IPS-15b (cell line): ENCODE results near the gene CEP97.
"Not testable (repeated sequence)": the region's sequence is repeated elsewhere in the genome, so short reads cannot be mapped to it uniquely, and the experiment has no call there.

Source experiments
- H3K27me3 ChIP-seq: one replicate; pipeline ENCODE4 v1.6.1; 2013; ENCODE audit warnings: low read length; ENCODE audit not compliant: control insufficient read depth, insufficient read depth
- H3K36me3 ChIP-seq: one replicate; pipeline ENCODE4 v1.6.1; 2013; ENCODE audit warnings: low read length; ENCODE audit not compliant: control insufficient read depth, insufficient read depth
- H3K4me1 ChIP-seq: one replicate; pipeline ENCODE4 v1.6.1; 2013; ENCODE audit warnings: mild to moderate bottlenecking, low read length; ENCODE audit not compliant: control insufficient read depth, insufficient read depth
- H3K4me3 ChIP-seq: one replicate; pipeline ENCODE4 v1.5.1; 2013; ENCODE audit warnings: low read depth, low read length
- H3K9ac ChIP-seq: one replicate; pipeline ENCODE4 v1.6.1; 2013; ENCODE audit warnings: low read depth, mild to moderate bottlenecking, low read length
- H3K9me3 ChIP-seq: one replicate; pipeline ENCODE4 v1.6.1; 2013; ENCODE audit warnings: mild to moderate bottlenecking, low read length; ENCODE audit not compliant: control insufficient read depth, insufficient read depth

CEP97 gene

GRCh38 chr3:101718455-101718854, 6.0 kb upstream of the CEP97 start:
- Histone ChIP-seq H3K9me3 (no peaks in the 10 kb centered on the region), H3K9ac (no peak overlapping the region), H3K4me3 (no peak overlapping the region), H3K27me3 (no peaks in the 10 kb centered on the region), H3K36me3 (no peaks in the 10 kb centered on the region), H3K4me1 (no peaks in the 10 kb centered on the region)

DNA sequence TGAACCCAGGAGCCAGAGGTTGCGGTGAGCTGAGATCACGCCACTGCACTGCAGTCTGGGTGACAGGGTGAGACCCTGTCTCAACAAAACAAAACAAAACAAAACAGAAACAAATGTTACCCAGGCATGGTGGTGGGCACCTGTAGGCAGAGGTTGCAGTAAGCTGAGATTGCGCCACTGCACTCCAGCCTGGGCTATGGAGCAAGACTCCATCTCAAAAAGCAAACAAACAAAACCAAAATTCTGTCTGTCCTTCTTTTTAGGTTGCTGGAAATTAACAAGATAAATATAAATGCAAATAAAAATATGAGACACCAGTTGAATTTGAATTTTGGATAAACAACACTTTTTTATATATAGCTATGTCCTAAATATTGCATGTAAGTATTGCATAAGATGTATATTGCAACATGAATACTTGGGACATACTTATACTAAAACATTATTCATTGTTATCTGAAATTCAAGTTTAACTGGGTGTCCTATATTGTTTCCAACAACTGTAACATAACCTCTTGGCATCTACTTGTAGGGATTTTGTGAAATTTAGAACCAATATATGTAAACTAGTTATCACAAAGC, 4.7 kb upstream of the CEP97 start:
- no peaks in the 10 kb centered on the region for H3K27me3 ChIP-seq
- H3K9ac ChIP-seq: no peak overlapping the region
- no peaks in the 10 kb centered on the region for H3K9me3 ChIP-seq
- H3K4me1 ChIP-seq: no peaks in the 10 kb centered on the region
- no peak overlapping the region for H3K4me3 ChIP-seq
- no peaks in the 10 kb centered on the region for H3K36me3 ChIP-seq

GRCh38 chr3:101720851-101721840, 3.3 kb upstream of the CEP97 start:
- no peak overlapping the region for H3K9ac ChIP-seq
- H3K9me3 ChIP-seq: no peaks in the 10 kb centered on the region
- no peak overlapping the region for H3K4me3 ChIP-seq
- H3K36me3 ChIP-seq: no peaks in the 10 kb centered on the region
- no peaks in the 10 kb centered on the region for H3K27me3 ChIP-seq
- H3K4me1 ChIP-seq: no peaks in the 10 kb centered on the region

DNA sequence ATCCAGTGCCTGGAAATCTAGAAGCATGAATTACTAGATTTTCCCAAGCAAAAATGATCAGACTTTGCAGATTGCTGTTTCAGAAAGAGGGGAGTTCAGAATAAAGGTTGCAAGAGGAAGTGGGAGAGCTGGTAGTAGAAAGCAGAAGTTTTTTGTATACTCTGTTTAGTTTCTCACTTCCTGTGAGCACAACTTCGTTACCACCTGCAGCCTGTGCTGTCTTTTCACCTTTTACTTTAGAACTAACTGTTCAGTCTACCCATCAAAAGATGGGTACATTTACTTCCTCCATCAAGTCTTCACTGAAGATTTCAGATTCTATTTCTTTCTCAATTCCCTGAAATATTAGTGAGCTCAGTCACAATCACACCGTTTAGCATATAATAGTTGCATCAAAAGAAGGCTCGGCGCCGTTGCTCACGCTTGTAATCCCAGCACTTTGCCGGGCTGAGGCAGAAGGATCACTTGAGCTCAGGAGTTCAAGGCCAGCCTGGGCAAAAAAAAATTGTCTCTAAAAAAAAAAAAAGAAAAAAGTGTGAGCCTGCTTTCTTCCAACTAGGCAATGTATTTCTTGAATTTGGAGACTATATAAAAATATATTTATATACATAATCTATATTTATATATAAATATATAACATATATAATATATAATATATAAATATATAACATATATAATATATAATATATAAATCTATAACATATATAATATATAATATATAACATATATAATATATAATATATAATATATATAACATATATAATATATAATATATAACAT, 1.8 kb upstream of the CEP97 start:
- H3K9ac ChIP-seq: no peak overlapping the region
- no peaks in the 10 kb centered on the region for H3K36me3 ChIP-seq
- H3K4me3 ChIP-seq: no peak overlapping the region
- H3K9me3 ChIP-seq: no peaks in the 10 kb centered on the region
- H3K4me1 ChIP-seq: no peaks in the 10 kb centered on the region
- H3K27me3 ChIP-seq: no peaks in the 10 kb centered on the region

GRCh38 chr3:101725194-101725889, 928 bp downstream of the CEP97 start:
- Histone ChIP-seq H3K9me3 (no peaks in the 10 kb centered on the region), H3K9ac (peak overlapping the region; percentile 2), H3K36me3 (no peaks in the 10 kb centered on the region), H3K27me3 (no peaks in the 10 kb centered on the region), H3K4me3 (peak overlapping the region; percentile 72), H3K4me1 (no peaks in the 10 kb centered on the region)

GRCh38 chr3:101725890-101726275, 1.5 kb downstream of the CEP97 start:
- Histone ChIP-seq H3K9me3 (no peaks in the 10 kb centered on the region), H3K9ac (no peak overlapping the region), H3K4me3 (peak overlapping the region; percentile 72), H3K36me3 (no peaks in the 10 kb centered on the region), H3K27me3 (no peaks in the 10 kb centered on the region), H3K4me1 (no peaks in the 10 kb centered on the region)

DNA sequence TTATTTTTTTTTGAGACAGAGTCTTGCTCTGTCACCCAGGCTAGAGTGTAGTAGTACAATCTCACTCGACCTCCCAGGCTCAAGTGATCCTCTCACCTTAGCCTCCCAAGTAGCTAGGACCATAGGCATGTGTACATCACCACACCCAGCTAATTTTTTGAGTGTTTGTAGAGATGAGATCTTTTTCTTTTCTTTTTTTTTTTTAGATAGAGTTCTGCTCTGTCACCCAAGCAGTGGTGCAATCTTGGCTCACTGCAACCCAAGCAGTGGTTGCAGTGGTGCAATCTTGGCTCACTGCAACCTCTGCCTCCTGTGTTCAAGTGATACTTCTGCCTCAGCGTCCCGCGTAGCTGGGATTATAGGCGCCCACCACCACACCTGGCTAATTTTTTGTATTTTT, 5.2 kb downstream of the CEP97 start:
- H3K36me3 ChIP-seq: peaks cover 6% of the 10 kb centered on the region
- no peaks in the 10 kb centered on the region for H3K4me1 ChIP-seq
- no peaks in the 10 kb centered on the region for H3K27me3 ChIP-seq
- no peaks in the 10 kb centered on the region for H3K9me3 ChIP-seq
- no peak overlapping the region for H3K9ac ChIP-seq
- no peak overlapping the region for H3K4me3 ChIP-seq

GRCh38 chr3:101730839-101731238, 6.4 kb downstream of the CEP97 start:
- Histone ChIP-seq H3K4me3 (no peak overlapping the region), H3K9ac (no peak overlapping the region), H3K27me3 (no peaks in the 10 kb centered on the region), H3K36me3 (peaks cover 11% of the 10 kb centered on the region), H3K4me1 (no peaks in the 10 kb centered on the region), H3K9me3 (no peaks in the 10 kb centered on the region)

- H3K36me3 ChIP-seq: peaks cover 13% of the 10 kb centered on the region
- no peaks in the 10 kb centered on the region for H3K4me1 ChIP-seq
These were observed 7.8 kb downstream of the CEP97 start for GRCh38 chr3:101732240-101732641.

GRCh38 chr3:101735833-101736232, 11.4 kb downstream of the CEP97 start:
- Histone ChIP-seq H3K4me1 (no peaks in the 10 kb centered on the region), H3K9me3 (no peaks in the 10 kb centered on the region), H3K4me3 (no peak overlapping the region), H3K36me3 (peaks cover 13% of the 10 kb centered on the region), H3K27me3 (no peaks in the 10 kb centered on the region), H3K9ac (no peak overlapping the region)

More at GRCh38 chr3:101732240-101732641, 7.8 kb downstream of the CEP97 start:
- Histone ChIP-seq H3K27me3 (no peaks in the 10 kb centered on the region), H3K4me3 (no peak overlapping the region), H3K9ac (no peak overlapping the region), H3K9me3 (no peaks in the 10 kb centered on the region)

- not testable (repeated sequence) for H3K9me3 ChIP-seq, H3K4me1 ChIP-seq, H3K9ac ChIP-seq, H3K27me3 ChIP-seq, H3K4me3 ChIP-seq, H3K36me3 ChIP-seq
These were observed 17.5 kb downstream of the CEP97 start for GRCh38 chr3:101741914-101742313.
